Melanocyte of skin (primary cell): ENCODE results near the gene KCNC1. TPM values are rescaled to one million over a fixed set of nuclear protein-coding genes. Genes with fewer than 3 reads are reported as not detected.

Experiments
- total RNA-seq, 2 donors: library from RNA; depleted of rRNA; stranded (reverse); fragments of >200 nt; gene quantifications; 2 replicates each; pipeline ENCODE4 v1.2.3, GENCODE V29; 2012

The KCNC1 gene
- total RNA-seq: not detected

DNA sequence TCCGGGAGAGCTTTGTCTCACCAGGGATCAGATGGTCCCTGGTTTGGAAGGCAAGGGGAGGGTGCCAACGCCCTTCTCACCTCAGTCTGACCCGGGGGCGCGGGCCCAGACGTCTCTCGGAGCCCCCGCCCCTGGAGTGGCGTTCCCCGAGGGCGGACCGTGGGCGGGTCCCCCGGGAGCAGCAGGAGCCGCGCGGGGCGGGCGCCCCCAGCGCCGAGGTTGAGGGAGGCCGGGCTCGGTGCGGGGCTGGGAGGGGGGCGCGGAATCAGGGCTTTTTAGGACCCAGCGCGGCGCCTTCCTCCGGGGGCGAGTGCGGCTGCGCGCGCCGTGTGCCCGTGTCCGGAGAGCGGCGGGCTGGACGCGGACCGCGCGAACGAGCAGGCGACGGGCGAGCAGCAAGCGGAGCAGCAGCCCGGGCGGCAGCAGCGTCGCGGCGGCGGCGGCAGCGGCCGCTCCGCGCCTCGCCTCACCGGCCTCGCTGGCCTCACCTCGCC is at the start of gene KCNC1:
KCNC1 (plus strand) TSS at position 364 of the 494 bp plus-strand sequence. CDS start 1,222 bp downstream, outside the sequence.

GRCh38 chr11:17719028-17719937 is 15.3 kb upstream of the KCNC1 start, which contains the start of gene MYOD1:
MYOD1 (plus strand) TSS chr11:17719571; CDS start chr11:17719783, 212 bp downstream.

Other genes starting within 250 kb of the KCNC1 start
- gene USH1C, start 190.4 kb upstream of the KCNC1 start, total RNA-seq: not detected
- not detected for gene OTOG, start 187.5 kb upstream of the KCNC1 start, total RNA-seq
- not detected for gene MYOD1, start 15.2 kb upstream of the KCNC1 start, total RNA-seq